Measurements from ENCODE around the gene ICE1.

Gene ICE1

DNA sequence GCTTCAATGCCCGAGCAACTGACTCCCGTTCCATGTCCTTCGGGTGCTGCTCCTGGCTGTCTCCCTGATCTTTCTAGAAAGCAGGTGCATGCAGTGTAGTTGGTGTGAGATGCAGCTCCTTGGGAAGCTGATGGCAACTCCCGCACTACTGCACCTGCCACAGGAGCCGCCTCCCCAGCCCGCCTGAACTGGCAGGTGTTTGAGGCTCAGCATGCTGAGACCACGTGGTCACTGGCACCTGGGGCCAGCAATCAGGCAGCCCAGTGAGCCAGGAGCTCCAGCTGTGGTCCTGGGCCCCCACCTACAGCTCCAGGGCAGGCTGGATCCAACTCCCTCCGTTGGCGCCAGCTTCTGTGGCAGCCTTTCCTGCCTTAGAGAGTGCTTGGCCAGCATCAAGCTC, 111.5 kb downstream of the ICE1 start:
- no peak for DNase-seq (ENCODE audit: low read depth in 3 of 3)

DNA sequence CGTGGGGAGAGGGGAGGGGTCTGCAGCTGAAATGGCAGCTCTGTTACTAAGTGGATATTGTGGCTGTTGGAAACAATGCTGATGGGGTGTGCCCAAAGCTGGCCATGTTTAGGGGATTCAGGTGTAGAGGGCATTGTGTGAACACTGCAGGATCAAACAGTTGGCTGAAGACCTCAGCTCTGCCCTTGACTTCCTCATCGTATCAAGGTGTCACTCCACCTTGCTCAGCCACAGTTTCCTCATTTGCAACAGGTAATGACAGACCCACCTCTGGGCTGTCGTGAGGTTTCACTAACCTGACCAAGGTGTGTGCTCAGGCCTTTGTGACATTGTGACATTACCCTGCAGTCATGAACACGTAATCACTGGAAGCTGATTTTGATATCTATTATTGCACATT, 111.9 kb downstream of the ICE1 start:
- DNase-seq (ENCODE audit: low read depth in 3 of 3) = no peak

DNA sequence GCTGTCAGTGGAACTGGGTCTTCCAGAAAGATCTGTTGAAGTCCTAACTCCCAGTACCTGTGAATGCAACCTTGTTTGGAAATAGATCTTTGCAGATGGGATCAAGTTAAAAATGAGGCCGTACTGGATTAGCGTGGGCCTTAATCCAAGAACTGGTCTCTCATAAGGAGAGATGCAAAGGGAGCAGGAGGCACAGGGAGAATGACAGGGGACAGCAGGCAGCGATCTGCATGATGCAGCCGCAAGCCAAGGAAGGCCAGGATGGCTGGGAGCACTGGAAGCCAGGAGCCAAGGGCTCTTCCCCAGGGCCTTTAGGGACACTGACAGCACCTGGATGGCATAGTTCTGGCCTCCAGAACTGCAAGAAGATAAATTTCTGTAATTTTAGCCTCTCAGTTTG, 114.4 kb downstream of the ICE1 start:
- DNase-seq (ENCODE audit: low read depth in 3 of 3) = no peak

DNA sequence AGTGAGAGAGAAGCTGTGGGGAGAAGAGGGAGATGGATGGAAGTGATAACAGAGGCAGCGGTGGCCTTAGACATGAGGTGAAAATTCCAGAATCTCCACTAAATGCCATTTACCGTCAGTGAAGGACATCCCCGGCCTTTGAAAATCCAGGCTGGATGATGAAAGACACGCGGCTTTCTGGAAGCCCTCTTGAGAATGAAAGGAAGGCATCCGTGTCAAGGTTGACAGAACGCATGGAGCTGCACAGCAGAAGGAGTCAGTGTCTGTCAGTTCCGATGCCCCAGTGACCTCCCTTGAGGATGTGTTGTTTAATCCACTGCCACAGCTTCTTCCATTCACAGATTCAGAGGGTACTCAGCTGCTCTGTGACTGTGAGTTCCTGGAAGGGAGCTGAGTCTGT, 114.9 kb downstream of the ICE1 start:
- DNase-seq (ENCODE audit: low read depth in 3 of 3) = no peak

DNA sequence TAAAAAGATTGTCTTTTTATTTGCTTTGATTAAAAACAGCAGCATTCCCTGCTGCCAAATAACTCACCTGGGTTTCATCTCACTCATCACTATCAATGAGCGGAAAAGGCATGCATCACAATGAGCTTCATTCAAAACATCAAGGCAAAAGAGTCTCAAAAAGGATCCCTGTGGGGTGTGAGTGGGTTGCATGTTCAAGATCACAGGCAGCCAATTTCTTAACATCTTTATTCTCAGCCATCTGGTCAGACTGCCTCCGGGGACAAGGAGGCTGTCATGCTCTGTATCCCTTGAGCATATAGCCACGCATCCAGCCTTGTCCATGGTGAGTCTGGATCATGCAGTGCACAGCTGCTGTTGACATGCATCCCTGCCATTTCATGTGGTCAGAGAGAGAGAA, 117.1 kb downstream of the ICE1 start:
- no peak for DNase-seq (ENCODE audit: low read depth in 3 of 3)
